GM12878 (cell line): Measurements from ENCODE around the gene CBLN2. TPM values are rescaled to one million over a fixed set of nuclear protein-coding genes. Genes with fewer than 3 reads are reported as not detected.

Experiments used
- ATAC-seq: fragments of 200-7000 bp; cut with Tn5 transposase; 3 replicates; pipeline ENCODE4 v1.9.1; 2020; ENCODE audit warnings: mild to moderate bottlenecking, moderate library complexity
- BruUV-seq: library from RNA; stranded (reverse); fragments of 400-500 nt; replicated peaks from 2 replicates; lab custom pipeline; 2021; lab: Mats Ljungman, UMichigan
- CTCF ChIA-PET: fragments of 300-600 bp; sonication (Branson Sonifier 250); formaldehyde crosslinking; extraction: SDS; loops from one replicate; lab custom pipeline; 2021; ENCODE audit warnings: inconsistent platforms; lab: Yijun Ruan, JAX
- POLR2A ChIA-PET: fragments of 350-600 bp; formaldehyde crosslinking; extraction: SDS; loops from one replicate; lab custom pipeline; 2021; ENCODE audit warnings: inconsistent platforms; lab: Charles Lee
- RAD21 ChIA-PET: fragments of 300-600 bp; sonication (Branson Sonifier 250); formaldehyde crosslinking; loops from one replicate; lab custom pipeline; 2023; ENCODE audit warnings: antibody characterized with exemption; ENCODE audit not compliant: unreplicated experiment; lab: Charles Lee
- SMC1A ChIA-PET: fragments of 300-600 bp; sonication (Branson Sonifier 250); formaldehyde crosslinking; loops from one replicate; lab custom pipeline; 2023; ENCODE audit not compliant: unreplicated experiment, uncharacterized antibody; lab: Charles Lee
- DNase-seq: peaks from one replicate; pipeline ENCODE4 v3.0.0-alpha.2; 2011; ENCODE audit warnings: low read depth, low spot score
- FAIRE-seq: peaks from 3 replicates; lab custom pipeline; 2011; peaks lifted over from hg19 to GRCh38; lab: Jason Lieb, UNC
- H2AFZ ChIP-seq: 2 replicates; pipeline ENCODE4 v1.6.0; 2011; ENCODE audit warnings: low read depth, low read length, control low read depth; ENCODE audit not compliant: control insufficient read depth
- H3K27ac ChIP-seq: 2 replicates; pipeline ENCODE4 v1.5.1; 2011; ENCODE audit warnings: control low read depth; ENCODE audit not compliant: control insufficient read depth, insufficient read depth
- H3K27me3 ChIP-seq, 2 experiments: replicated peaks in 1 of 2; 2 replicates each; pipeline versions ENCODE4 v1.6.0 to v1.6.1; 2011; ENCODE audit warnings: low read length in 1 of 2; ENCODE audit not compliant: control insufficient read depth in 2 of 2, insufficient read depth in 2 of 2
- H3K36me3 ChIP-seq, 2 experiments: 2 replicates each; pipeline ENCODE4 v1.5.1; 2011; ENCODE audit warnings: low read length in 1 of 2; ENCODE audit not compliant: control insufficient read depth in 2 of 2, insufficient read depth in 2 of 2
- H3K4me1 ChIP-seq: 2 replicates; pipeline ENCODE4 v1.6.1; 2011; ENCODE audit warnings: mild to moderate bottlenecking, low read length, moderate library complexity, mixed read lengths; ENCODE audit not compliant: control insufficient read depth, insufficient read depth
- H3K4me2 ChIP-seq: 2 replicates; pipeline ENCODE4 v1.6.0; 2011; ENCODE audit warnings: control low read depth; ENCODE audit not compliant: control insufficient read depth, insufficient read depth
- H3K4me3 ChIP-seq: fragments of 200-600 bp; sonication (generic); 2 replicates; pipeline ENCODE4 v1.5.1; 2016
- H3K79me2 ChIP-seq: 2 replicates; pipeline ENCODE4 v1.6.0; 2011; ENCODE audit warnings: low read length; ENCODE audit not compliant: control insufficient read depth, insufficient read depth
- H3K9ac ChIP-seq: 2 replicates; pipeline ENCODE4 v1.8.0; 2011; ENCODE audit warnings: low read length, control low read depth, mixed read lengths; ENCODE audit not compliant: control insufficient read depth, insufficient read depth
- H3K9me3 ChIP-seq: replicated peaks from 3 replicates; pipeline ENCODE4 v1.5.1; 2011; ENCODE audit warnings: mild to moderate bottlenecking, low read length; ENCODE audit not compliant: control insufficient read depth, insufficient read depth
- H4K20me1 ChIP-seq: 2 replicates; pipeline ENCODE4 v1.6.0; 2011; ENCODE audit not compliant: control insufficient read depth, insufficient read depth
- MTA3 ChIP-seq: IDR thresholded peaks from 2 replicates; pipeline ENCODE4 v1.6.1; 2012; ENCODE audit warnings: low read length, inconsistent platforms, borderline replicate concordance
- NFIC ChIP-seq: IDR thresholded peaks from 2 replicates; pipeline ENCODE4 v1.6.1; 2012; ENCODE audit warnings: low read depth, mild to moderate bottlenecking, inconsistent platforms, low read length, moderate library complexity
- POLR2A ChIP-seq: IDR thresholded peaks from 2 replicates; pipeline ENCODE4 v1.6.1; 2011; ENCODE audit warnings: low read depth, mild to moderate bottlenecking, low read length
- RB1 ChIP-seq: fragments of 450-650 bp; formaldehyde crosslinking; IDR thresholded peaks from 2 replicates; pipeline ENCODE4 v1.6.1; 2017; ENCODE audit warnings: mild to moderate bottlenecking, borderline replicate concordance
- RCOR1 ChIP-seq: conservative IDR thresholded peaks from 2 replicates; pipeline ENCODE4 v1.6.1; 2012; ENCODE audit warnings: low read depth, low read length, improper control_type of control experiment
- RUNX3 ChIP-seq: IDR thresholded peaks from 2 replicates; pipeline ENCODE4 v1.6.1; 2012; ENCODE audit warnings: low read length, inconsistent platforms
- SUZ12 ChIP-seq: fragments of 200-600 bp; sonication (generic); IDR thresholded peaks from one replicate; pipeline ENCODE4 v1.6.1; 2018; ENCODE audit warnings: antibody characterized with exemption, mild to moderate bottlenecking; ENCODE audit not compliant: unreplicated experiment
- TBL1XR1 ChIP-seq: IDR thresholded peaks from 2 replicates; pipeline ENCODE4 v1.6.1; 2012; ENCODE audit warnings: low read depth, low read length, improper control_type of control experiment
- ZNF622 ChIP-seq: fragments of 450-650 bp; IDR thresholded peaks from 2 replicates; pipeline ENCODE4 v1.6.1; 2017; ENCODE audit warnings: mild to moderate bottlenecking, inconsistent platforms
- WGBS: methylation state at CpG from one replicate; pipeline ENCODE4 v1.1.6; 2016; ENCODE audit warnings: low lambda C conversion rate; ENCODE audit not compliant: insufficient replicate concordance, insufficient coverage; ENCODE audit errors: missing lambda C conversion rate; 5-methylcytosine and 5-hydroxymethylcytosine counted together
- in situ Hi-C: fragments of 300-500 bp; cut with MboI; formaldehyde crosslinking; loops from 9 replicates; pipeline ENCODE4 v1.14.3; 2018; ENCODE audit warnings: mixed read lengths
- intact Hi-C: fragments of 100-400 bp; cut with micrococcal nuclease; formaldehyde crosslinking; loops from one replicate; pipeline ENCODE4 v1.14.2; 2022; ENCODE audit not compliant: unreplicated experiment
- polyA plus RNA-seq, 11 experiments: library from polyadenylated mRNA; depleted of rRNA in 4 of 11; unstranded in 6 of 11; stranded (reverse) in 5 of 11; fragments of >200 nt; fragmentation: Nextera tagmentation in 4 of 11; fragmentation: Illumina TruSeq in 1 of 11; extraction: Ambion mirVana in 4 of 11; extraction: Trizol in 1 of 11; gene quantifications; 1 replicate in 1 of 11; 2 replicates in 10 of 11; pipeline versions ENCODE4 v1.2.1 to v1.2.3, GENCODE V29; 2011 to 2016; ENCODE audit warnings: inconsistent platforms in 2 of 11, missing spikeins in 2 of 11, low read depth in 1 of 11
- total RNA-seq, 4 experiments: library from RNA; depleted of rRNA in 3 of 4; stranded (reverse); fragments of >200 nt in 3 of 4; fragmentation: Illumina TruSeq in 1 of 4; extraction: Trizol in 1 of 4; gene quantifications; 2 replicates each; pipeline versions ENCODE4 v1.2.1 to v1.2.3, GENCODE V29; 2013 to 2021
- TF ChIP-seq, protein P1 (sequence below): fragments of 450-650 bp; formaldehyde crosslinking; IDR thresholded peaks from 2 replicates; pipeline ENCODE4 v1.4.0; 2020; ENCODE audit warnings: mild to moderate bottlenecking, moderate library complexity
- TF ChIP-seq, protein P2 (sequence below): IDR thresholded peaks from 2 replicates; pipeline ENCODE4 v1.6.1; 2012; ENCODE audit warnings: mild to moderate bottlenecking, low read depth, low read length

The CBLN2 gene
- total and polyA plus RNA-seq, 10 of the 15 experiments (the other 5 are each of a cell fraction or from before 2014, with no cell fraction given) = 0.11 to 14.6 (median 0.30) TPM; not detected in 2

DNA sequence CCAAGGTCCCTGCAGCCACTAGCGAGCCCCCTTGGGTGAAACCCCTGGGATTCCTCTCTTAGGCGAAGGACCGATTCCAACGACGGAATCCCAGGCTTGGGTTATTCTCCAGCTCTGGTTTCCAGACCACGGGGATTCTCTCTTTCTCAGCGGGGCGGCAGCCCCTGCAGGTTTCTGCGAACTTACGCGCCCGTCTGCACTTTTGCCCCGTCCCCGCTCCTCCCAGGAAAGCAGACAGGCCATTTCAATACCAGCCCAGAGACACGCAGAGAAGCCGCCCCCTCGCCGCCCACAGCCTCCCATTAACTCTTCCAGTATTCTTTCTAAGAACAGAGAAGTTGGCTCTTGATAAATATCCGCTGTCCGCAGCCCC lies 1.2 kb downstream of the CBLN2 start:
- ChIA-PET POLR2A (no interaction called here), RAD21 (no interaction called here), SMC1A (interaction anchor here (1.3 kb wide), 1 partner anchor 1612 kb away, joined by 5 read pairs; no protein-coding TSS in a partner anchor), CTCF (no interaction called here)
- Histone ChIP-seq H2AFZ (no peak overlapping the region), H3K27me3 (peaks cover 0 to 3% of the 10 kb centered on the region in 2 experiments; a peak in 2 of 4 replicates), H4K20me1 (no peaks in the 10 kb centered on the region), H3K4me2 (no peak overlapping the region), H3K9me3 (no peaks in the 10 kb centered on the region), H3K9ac (no peak overlapping the region), H3K4me3 (no peak overlapping the region), H3K36me3 (no peaks in the 10 kb centered on the region), H3K4me1 (no peaks in the 10 kb centered on the region), H3K27ac (no peak overlapping the region), H3K79me2 (no peaks in the 10 kb centered on the region)
- TF ChIP-seq, protein P1, sequence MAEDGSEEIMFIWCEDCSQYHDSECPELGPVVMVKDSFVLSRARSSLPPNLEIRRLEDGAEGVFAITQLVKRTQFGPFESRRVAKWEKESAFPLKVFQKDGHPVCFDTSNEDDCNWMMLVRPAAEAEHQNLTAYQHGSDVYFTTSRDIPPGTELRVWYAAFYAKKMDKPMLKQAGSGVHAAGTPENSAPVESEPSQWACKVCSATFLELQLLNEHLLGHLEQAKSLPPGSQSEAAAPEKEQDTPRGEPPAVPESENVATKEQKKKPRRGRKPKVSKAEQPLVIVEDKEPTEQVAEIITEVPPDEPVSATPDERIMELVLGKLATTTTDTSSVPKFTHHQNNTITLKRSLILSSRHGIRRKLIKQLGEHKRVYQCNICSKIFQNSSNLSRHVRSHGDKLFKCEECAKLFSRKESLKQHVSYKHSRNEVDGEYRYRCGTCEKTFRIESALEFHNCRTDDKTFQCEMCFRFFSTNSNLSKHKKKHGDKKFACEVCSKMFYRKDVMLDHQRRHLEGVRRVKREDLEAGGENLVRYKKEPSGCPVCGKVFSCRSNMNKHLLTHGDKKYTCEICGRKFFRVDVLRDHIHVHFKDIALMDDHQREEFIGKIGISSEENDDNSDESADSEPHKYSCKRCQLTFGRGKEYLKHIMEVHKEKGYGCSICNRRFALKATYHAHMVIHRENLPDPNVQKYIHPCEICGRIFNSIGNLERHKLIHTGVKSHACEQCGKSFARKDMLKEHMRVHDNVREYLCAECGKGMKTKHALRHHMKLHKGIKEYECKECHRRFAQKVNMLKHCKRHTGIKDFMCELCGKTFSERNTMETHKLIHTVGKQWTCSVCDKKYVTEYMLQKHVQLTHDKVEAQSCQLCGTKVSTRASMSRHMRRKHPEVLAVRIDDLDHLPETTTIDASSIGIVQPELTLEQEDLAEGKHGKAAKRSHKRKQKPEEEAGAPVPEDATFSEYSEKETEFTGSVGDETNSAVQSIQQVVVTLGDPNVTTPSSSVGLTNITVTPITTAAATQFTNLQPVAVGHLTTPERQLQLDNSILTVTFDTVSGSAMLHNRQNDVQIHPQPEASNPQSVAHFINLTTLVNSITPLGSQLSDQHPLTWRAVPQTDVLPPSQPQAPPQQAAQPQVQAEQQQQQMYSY = no peak
- TF ChIP-seq NFIC = no peak
- no peak for TF ChIP-seq POLR2A
- TF ChIP-seq RB1 = no peak
- TF ChIP-seq RCOR1 = no peak
- TF ChIP-seq ZNF622 = no peak
- TF ChIP-seq RUNX3 = no peak
- TF ChIP-seq, protein P2, sequence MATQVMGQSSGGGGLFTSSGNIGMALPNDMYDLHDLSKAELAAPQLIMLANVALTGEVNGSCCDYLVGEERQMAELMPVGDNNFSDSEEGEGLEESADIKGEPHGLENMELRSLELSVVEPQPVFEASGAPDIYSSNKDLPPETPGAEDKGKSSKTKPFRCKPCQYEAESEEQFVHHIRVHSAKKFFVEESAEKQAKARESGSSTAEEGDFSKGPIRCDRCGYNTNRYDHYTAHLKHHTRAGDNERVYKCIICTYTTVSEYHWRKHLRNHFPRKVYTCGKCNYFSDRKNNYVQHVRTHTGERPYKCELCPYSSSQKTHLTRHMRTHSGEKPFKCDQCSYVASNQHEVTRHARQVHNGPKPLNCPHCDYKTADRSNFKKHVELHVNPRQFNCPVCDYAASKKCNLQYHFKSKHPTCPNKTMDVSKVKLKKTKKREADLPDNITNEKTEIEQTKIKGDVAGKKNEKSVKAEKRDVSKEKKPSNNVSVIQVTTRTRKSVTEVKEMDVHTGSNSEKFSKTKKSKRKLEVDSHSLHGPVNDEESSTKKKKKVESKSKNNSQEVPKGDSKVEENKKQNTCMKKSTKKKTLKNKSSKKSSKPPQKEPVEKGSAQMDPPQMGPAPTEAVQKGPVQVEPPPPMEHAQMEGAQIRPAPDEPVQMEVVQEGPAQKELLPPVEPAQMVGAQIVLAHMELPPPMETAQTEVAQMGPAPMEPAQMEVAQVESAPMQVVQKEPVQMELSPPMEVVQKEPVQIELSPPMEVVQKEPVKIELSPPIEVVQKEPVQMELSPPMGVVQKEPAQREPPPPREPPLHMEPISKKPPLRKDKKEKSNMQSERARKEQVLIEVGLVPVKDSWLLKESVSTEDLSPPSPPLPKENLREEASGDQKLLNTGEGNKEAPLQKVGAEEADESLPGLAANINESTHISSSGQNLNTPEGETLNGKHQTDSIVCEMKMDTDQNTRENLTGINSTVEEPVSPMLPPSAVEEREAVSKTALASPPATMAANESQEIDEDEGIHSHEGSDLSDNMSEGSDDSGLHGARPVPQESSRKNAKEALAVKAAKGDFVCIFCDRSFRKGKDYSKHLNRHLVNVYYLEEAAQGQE = no peak
- TF ChIP-seq TBL1XR1 = no peak
- TF ChIP-seq MTA3 = no peak
- no peak for TF ChIP-seq SUZ12
- intact Hi-C loops = loop anchor here (5.0 kb wide), 1 partner anchor 1611 kb away; no protein-coding TSS in a partner anchor
- no peak for ATAC-seq
- DNase-seq = no peak
- in situ Hi-C loops = loop anchor here (10.0 kb wide), 1 partner anchor 1608 kb away; no protein-coding TSS in a partner anchor
- BruUV-seq = no TSS peak
- no peak for FAIRE-seq
- 2% methylated on average over 20 of the region's 20 CpGs for WGBS
